Measurements from ENCODE around the gene FHAD1.

FHAD1 gene

GRCh38 chr1:15413563-15414444 is 166.8 kb downstream of the FHAD1 start:
- no peak for TF ChIP-seq PPARA (CRISPR knock-in tag; IDR thresholded peaks at IDR 0.05; ENCODE audit: borderline replicate concordance)
- no peak for TF ChIP-seq TCF4 (CRISPR knock-in tag; IDR thresholded peaks at IDR 0.05; ENCODE audit: borderline replicate concordance)
- TF ChIP-seq CREB5 (CRISPR knock-in tag; IDR thresholded peaks at IDR 0.05; ENCODE audit: low read depth) = no peak
- TF ChIP-seq PATZ1 (CRISPR knock-in tag; IDR thresholded peaks at IDR 0.05; ENCODE audit: borderline replicate concordance) = no peak
- no peak for TF ChIP-seq ESRRG (CRISPR knock-in tag; IDR thresholded peaks at IDR 0.05)
- TF ChIP-seq RARB (CRISPR knock-in tag; IDR thresholded peaks at IDR 0.05) = no peak
- TF ChIP-seq BACH2 (CRISPR knock-in tag; IDR thresholded peaks at IDR 0.05; ENCODE audit: borderline replicate concordance) = no peak
- no peak for TF ChIP-seq TOX (CRISPR knock-in tag; IDR thresholded peaks at IDR 0.05; ENCODE audit: borderline replicate concordance)
- no peak for TF ChIP-seq ISL1 (CRISPR knock-in tag; IDR thresholded peaks at IDR 0.05)
- TF ChIP-seq ZNF8 (CRISPR knock-in tag; IDR thresholded peaks at IDR 0.05) = no peak
- TF ChIP-seq POU6F1 (CRISPR knock-in tag; IDR thresholded peaks at IDR 0.05; ENCODE audit: borderline replicate concordance, low read depth) = no peak
- no peak for TF ChIP-seq CSDC2 (CRISPR knock-in tag; IDR thresholded peaks at IDR 0.05)
- no peak for TF ChIP-seq GLIS3 (CRISPR knock-in tag; IDR thresholded peaks at IDR 0.05)
- no peak for TF ChIP-seq ZFP3 (CRISPR knock-in tag; IDR thresholded peaks at IDR 0.05)
- TF ChIP-seq ZNF565 (CRISPR knock-in tag; conservative IDR thresholded peaks at IDR 0.05; ENCODE audit: low read depth) = no peak
- TF ChIP-seq ZC3H10 (CRISPR knock-in tag; IDR thresholded peaks at IDR 0.05) = no peak
- no peak for TF ChIP-seq ARNTL (CRISPR knock-in tag; IDR thresholded peaks at IDR 0.05; ENCODE audit: borderline replicate concordance, low read depth)
- no peak for TF ChIP-seq CSRNP3 (CRISPR knock-in tag; IDR thresholded peaks at IDR 0.05)
- no peak for ATAC-seq

GRCh38 chr1:15414445-15414983 is 167.5 kb downstream of the FHAD1 start:
- TF ChIP-seq ZNF8 (CRISPR knock-in tag; IDR thresholded peaks at IDR 0.05) (no peak), PATZ1 (CRISPR knock-in tag; IDR thresholded peaks at IDR 0.05; ENCODE audit: borderline replicate concordance) (no peak), TCF4 (CRISPR knock-in tag; IDR thresholded peaks at IDR 0.05; ENCODE audit: borderline replicate concordance) (no peak), ZNF565 (CRISPR knock-in tag; conservative IDR thresholded peaks at IDR 0.05; ENCODE audit: low read depth) (no peak), SNAI2 (CRISPR knock-in tag; IDR thresholded peaks at IDR 0.05) (no peak), CSRNP3 (CRISPR knock-in tag; IDR thresholded peaks at IDR 0.05) (no peak), TOX (CRISPR knock-in tag; IDR thresholded peaks at IDR 0.05; ENCODE audit: borderline replicate concordance) (no peak), ZNF70 (CRISPR knock-in tag; IDR thresholded peaks at IDR 0.05) (no peak), ARNTL (CRISPR knock-in tag; IDR thresholded peaks at IDR 0.05; ENCODE audit: borderline replicate concordance, low read depth) (no peak), OSR1 (CRISPR knock-in tag; IDR thresholded peaks at IDR 0.05) (no peak), POU6F1 (CRISPR knock-in tag; IDR thresholded peaks at IDR 0.05; ENCODE audit: borderline replicate concordance, low read depth) (no peak), BACH2 (CRISPR knock-in tag; IDR thresholded peaks at IDR 0.05; ENCODE audit: borderline replicate concordance) (no peak), PPARA (CRISPR knock-in tag; IDR thresholded peaks at IDR 0.05; ENCODE audit: borderline replicate concordance) (no peak), GLIS3 (CRISPR knock-in tag; IDR thresholded peaks at IDR 0.05) (no peak)
- no peak for ATAC-seq

Data from SK-N-SH treated with all-trans-retinoic acid at 6 μM for 48 hours (cell line).